Stimulated activated CD4-positive, alpha-beta T cell treated with anti-CD3 and anti-CD28 coated beads, Interleukin-1b, Interleukin-23, amount 100 ng/mL, for 48 hours (primary cell): ENCODE data around the gene MTO1.
"Not testable (repeated sequence)": the region's sequence is repeated elsewhere in the genome, so short reads cannot be mapped to it uniquely, and the experiment has no call there.

Experiments used
- DNase-seq: peaks from one replicate; pipeline ENCODE4 v3.0.0-alpha.2; 2020

The MTO1 gene

GRCh38 chr6:73504160-73504559, 42.6 kb downstream of the MTO1 start:
- DNase-seq, result no peak

DNA sequence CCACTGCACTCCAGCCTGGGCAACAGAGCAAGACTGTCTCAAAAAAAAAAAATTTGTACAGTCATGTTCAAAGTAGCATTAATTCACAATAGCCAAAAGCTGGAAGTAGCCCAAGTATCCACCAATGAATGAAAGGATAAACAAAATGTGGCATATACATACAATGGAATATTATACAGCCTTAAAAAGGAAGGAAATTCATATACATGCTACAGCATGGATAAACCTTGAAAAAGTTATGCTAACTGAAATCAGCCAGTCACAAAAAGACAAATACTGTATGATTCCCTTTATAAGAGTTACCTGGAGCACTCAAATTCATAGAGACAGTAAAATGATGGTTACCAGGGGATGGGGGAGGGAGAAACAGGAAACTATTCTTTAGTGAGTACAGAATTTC, 43.6 kb downstream of the MTO1 start:
- no peak for DNase-seq

- DNase-seq, result not testable (repeated sequence)
These were observed 44.2 kb downstream of the MTO1 start for GRCh38 chr6:73505705-73506104.

- no peak for DNase-seq
These were observed 44.7 kb downstream of the MTO1 start for GRCh38 chr6:73506246-73506645.

DNA sequence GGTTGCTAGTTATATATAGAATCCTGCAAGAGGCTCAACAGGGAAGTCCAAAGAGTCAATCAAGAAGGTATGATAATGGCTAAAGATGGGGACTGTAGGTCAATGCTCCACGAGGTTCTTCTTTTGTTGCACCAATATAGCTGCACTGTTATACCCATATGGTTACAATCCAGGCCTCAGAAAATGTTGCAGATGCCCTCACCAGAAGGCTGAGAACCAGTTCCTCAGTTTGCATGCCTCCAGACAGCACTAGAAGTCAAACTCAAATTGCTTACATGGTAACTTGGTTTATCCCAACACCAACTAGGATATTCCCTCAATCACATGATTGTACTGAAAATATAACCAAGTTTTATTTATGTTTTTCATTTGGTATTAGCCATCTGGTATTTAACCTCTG, 47.2 kb downstream of the MTO1 start:
- no peak for DNase-seq

DNA sequence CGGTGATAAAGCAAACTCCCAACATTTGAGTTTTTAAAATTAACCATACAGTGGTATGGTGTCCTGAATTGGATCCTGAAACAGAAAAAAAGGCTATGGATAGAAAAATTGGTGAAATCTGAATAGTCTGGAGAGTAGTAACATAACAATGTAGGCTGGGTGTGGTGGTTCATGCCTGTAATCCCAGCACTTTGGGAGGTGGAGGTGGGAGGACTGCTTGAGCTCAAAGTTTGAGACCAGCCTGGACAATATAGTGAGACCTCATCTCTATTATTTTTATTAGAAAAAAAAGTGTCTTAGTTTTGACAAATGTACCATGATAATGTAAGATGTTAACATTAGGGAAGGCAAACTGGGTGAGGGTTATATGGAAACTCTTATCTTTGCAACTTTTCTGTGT, 48.3 kb downstream of the MTO1 start:
- DNase-seq, result no peak

- no peak for DNase-seq
These were observed 50.3 kb downstream of the MTO1 start for GRCh38 chr6:73511796-73512195.

DNA sequence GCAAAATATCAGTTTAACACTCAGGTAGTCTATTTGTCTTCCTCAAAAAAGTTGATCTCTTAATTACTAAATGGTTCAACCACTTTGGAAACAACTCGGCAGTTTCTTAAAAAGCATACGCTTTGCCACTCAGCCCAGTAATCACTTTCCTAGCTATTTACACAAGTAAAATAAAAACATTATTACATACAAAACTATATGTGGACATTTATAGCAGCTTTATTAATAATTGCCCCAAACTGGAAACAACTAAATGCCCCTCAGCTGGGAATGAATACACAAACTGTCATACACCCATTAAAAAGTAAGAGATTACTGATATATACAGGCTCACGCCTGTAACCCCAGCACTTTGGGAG, 51.9 kb downstream of the MTO1 start:
- DNase-seq, result no peak

- DNase-seq, result no peak
These were observed 53.2 kb downstream of the MTO1 start for GRCh38 chr6:73514746-73515110.

GRCh38 chr6:73515204-73515655, 53.7 kb downstream of the MTO1 start:
- DNase-seq, result peak; percentile 34

DNA sequence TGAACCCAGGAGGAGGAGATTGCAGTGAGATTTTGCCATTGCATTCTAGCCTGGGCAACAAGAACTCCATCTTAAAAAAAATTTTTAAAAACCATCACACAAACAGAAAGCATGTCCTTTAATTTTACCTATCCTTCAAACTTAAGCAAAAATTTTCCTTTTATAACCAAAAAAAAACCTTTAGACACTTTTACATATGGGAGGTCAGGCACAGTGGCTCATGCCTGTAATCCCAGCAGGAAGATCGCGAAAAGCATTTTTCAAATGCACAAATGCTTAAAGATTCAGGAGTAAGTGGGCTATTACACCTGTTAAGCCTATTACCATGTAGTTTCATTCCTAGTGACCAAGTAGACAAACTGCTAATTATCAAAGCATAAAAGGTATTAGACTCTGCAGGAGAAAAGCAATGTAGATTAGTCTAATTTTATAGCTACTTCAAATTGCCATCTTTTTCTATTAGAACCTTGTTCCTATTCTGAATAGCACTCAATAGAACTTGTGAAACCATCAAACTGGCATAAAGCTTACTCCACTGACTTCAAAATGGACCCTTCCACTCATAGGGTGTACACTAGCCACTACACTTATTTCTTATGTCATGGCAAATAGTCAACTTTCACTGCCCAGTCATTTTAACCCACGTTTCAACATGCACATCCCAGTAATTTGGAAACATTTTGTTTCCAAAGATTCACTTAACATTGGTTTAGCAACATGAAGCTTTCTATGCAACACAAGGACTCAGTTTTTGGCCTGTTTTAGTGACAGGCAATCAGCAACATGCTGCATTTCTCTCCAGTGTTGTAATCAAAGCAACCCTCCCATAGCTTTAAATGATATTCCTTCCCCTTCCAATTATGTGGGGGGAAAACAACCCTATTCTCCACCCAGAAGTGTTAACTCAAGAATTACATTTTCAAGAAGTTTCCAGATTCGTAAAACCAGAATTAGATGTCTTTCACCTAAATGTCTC, 55.3 kb downstream of the MTO1 start:
- DNase-seq, result no peak

- DNase-seq, result not testable (repeated sequence)
These were observed 56.8 kb downstream of the MTO1 start for GRCh38 chr6:73518100-73518981.

DNA sequence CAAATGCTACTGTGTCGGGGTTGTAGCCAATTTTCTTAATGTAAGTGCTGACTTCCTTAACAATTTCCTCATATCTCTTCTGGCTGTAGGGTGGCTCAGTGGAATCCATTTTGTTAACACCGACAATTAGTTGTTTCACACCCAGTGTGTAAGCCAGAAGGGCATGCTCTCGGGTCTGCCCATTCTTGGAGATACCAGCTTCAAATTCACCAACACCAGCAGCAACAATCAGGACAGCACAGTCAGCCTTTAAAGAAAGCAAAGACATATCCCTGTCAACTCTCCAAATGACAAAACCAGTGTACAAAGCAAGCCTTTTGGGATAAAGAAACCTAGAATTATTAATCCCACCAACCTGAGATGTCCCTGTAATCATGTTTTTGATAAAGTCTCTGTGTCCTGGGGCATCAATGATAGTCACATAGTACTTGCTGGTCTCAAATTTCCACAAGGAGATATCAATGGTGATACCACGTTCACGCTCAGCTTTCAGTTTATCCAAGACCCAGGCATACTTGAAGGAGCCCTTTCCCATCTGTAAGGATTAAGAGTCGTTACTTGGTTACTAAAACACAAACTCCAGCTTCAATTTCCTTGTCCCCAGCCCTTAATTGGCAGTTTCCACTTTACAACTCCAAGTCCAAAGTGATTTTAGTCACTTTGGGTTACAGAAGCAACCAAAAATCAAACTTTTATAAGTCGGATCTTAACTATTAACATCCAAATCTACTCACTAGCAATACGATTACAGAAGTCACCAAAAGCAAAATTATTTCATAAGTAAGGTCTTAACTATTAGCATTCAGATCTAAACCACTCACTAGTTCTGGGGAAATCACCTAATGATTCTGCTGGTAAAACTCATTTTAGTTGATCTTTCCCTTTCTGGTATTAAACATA, 57.7 kb downstream of the MTO1 start:
- not testable (repeated sequence) for DNase-seq

DNA sequence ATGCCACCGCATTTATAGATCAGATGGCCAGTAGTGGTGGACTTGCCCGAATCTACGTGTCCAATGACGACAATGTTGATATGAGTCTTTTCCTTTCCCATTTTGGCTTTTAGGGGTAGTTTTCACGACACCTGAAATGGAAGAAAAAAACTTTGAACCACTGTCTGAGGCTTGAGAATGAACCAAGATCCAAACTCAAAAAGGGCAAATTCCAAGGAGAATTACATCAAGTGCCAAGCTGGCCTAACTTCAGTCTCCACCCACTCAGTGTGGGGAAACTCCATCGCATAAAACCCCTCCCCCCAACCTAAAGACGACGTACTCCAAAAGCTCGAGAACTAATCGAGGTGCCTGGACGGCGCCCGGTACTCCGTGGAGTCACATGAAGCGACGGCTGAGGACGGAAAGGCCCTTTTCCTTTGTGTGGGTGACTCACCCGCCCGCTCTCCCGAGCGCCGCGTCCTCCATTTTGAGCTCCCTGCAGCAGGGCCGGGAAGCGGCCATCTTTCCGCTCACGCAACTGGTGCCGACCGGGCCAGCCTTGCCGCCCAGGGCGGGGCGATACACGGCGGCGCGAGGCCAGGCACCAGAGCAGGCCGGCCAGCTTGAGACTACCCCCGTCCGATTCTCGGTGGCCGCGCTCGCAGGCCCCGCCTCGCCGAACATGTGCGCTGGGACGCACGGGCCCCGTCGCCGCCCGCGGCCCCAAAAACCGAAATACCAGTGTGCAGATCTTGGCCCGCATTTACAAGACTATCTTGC, 58.6 kb downstream of the MTO1 start:
- DNase-seq, result peak; percentile 85

GRCh38 chr6:73520688-73521350, 59.3 kb downstream of the MTO1 start, which contains the start of gene EEF1A1:
TSS of gene EEF1A1 (minus strand) at chr6:73521032. CDS start at chr6:73520026, 1,006 bp downstream.
- DNase-seq, result peak; percentile 100

- no peak for DNase-seq
These were observed 59.9 kb downstream of the MTO1 start for GRCh38 chr6:73521351-73521985.

DNA sequence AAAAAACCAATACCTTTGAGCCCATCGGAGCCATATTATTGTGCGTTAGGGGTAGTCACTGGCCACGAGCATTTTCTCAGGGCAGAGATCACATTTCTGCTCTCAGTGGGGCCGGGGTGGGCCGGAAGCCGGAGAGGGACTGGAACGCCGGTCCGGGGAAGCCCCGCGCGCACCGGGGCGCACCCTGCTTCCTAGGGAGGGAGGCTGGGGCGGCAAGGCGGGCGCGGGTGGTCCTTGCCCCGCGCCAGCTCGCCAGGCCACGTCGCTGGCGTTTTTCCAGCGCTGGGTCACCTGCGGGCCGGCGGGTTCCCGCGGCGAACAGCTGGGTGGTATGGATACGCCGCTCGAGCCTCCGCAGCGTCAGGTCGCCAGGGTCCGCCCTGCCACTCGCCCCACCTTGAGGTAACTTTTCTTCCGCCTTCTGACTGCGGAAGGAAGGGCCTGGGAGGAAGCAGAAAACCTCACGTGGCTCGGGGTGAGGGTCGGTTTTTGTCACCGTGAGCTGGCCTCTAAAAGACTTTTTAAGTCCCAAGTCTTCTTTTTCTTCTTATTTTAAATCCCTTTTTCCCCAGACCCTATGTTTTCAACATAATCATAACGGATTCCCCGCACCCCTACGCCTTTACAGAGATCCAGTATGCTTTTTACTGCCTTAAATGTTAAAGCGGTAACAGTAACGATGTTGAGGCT, 62.0 kb downstream of the MTO1 start:
- DNase-seq, result peak; percentile 79

DNA sequence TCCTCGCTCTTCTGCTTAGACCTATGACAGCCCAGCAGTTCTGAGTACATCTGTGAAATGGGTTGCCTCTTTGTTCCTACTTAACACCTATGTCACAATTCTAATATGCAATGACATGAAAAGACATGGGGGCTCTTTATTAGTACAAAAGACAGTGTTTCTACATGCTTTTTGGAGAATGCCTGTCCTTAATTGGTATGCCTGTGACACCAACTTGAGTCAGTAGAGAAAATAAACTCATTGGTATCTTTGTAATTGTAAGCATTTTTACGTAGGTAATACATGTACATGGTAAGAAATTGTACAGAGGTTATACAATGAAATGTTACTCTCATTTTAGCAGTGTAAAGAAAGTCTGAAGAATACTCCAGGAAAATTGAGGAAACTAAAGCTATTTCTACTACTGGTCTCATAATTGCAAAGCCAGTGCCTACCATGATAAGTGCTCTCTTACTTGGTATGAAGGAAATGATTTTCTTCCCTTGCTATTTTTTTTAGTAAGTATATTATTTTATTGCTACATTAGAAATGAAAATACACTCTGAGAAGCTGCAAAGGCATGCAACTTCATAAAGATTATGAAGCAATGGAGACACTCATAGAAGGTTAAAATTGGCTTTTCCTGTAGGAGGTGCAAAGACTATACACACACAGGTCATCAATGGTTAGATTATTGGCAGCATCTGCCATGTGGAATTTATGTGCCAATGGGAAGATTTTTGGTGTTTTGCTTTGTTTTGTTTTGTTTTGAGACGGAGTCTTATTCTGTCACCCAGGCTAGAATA, 64.2 kb downstream of the MTO1 start:
- DNase-seq, result no peak

DNA sequence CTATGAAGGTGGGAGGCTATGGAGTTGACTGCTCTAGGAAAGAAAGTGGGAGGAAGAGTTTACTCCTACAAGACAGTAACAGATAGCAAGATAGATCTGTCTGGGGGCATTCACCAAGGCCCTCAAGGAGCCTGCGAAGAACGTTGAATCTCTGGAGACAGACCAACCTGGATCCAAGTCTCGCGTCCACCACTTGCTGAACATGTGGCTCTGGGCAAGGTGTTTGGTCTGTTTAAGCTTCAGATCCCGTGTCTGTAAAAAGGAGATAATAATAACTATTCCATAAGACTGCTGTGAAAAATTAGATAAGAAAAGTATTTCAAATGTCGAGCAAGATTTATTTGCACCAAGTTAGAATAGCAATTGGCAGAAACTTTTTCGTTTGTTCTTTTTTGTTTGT, 67.4 kb downstream of the MTO1 start:
- DNase-seq, result no peak
